ENCODE data around the gene KATNBL1. TPM values are rescaled to one million over a fixed set of nuclear protein-coding genes. Genes with fewer than 3 reads are reported as not detected.

The KATNBL1 gene
- total RNA-seq, 1 experiment from 2014 or later, result 46.8 TPM

- Histone ChIP-seq H2BK5ac (ENCODE audit: insufficient read length, low read length) (no peak overlapping the region), H3T11ph (ENCODE audit: low read length) (no peak overlapping the region), H4K5ac (ENCODE audit: insufficient read length, low read depth, low read length) (no peak overlapping the region)
These were observed 93.3 kb downstream of the KATNBL1 start for GRCh38 chr15:34116620-34117019.

More at GRCh38 chr15:34116620-34117019, 93.3 kb downstream of the KATNBL1 start:
- Histone ChIP-seq H2BK120ac (ENCODE audit: low read depth, low read length, poor library complexity, severe bottlenecking) (no peak overlapping the region), H3K18ac (ENCODE audit: insufficient read length, low read depth, low read length) (no peak overlapping the region), H3K27ac (ENCODE audit: insufficient read length, low read depth, low read length) (no peak overlapping the region), H4K8ac (replicated peaks; ENCODE audit: insufficient read length, low read depth, low read length) (no peak overlapping the region), H3K4me2 (ENCODE audit: insufficient read depth, insufficient read length, low read length) (no peak overlapping the region), H2BK20ac (ENCODE audit: low read depth, low read length, poor library complexity, severe bottlenecking) (no peak overlapping the region), H3K27me3 (ENCODE audit: insufficient read depth, low read length) (no peaks in the 10 kb centered on the region), H3K23ac (ENCODE audit: insufficient read length, low read depth, low read length) (no peak overlapping the region), H2BK12ac (ENCODE audit: insufficient read length, low read depth, low read length) (no peak overlapping the region), H2AK5ac (ENCODE audit: insufficient read length, low read length) (no peak overlapping the region), H4K91ac (ENCODE audit: insufficient read length, low read depth, low read length) (no peak overlapping the region), H3K4ac (ENCODE audit: low read depth, low read length) (no peak overlapping the region), H3K9ac (ENCODE audit: extremely low read depth, insufficient read length, low read length) (no peak overlapping the region), H3K9me3 (ENCODE audit: control insufficient read depth, low read depth, low read length) (no peaks in the 10 kb centered on the region), H2BK15ac (ENCODE audit: low read depth, low read length) (no peak overlapping the region), H3K56ac (ENCODE audit: insufficient read length, low read depth, low read length) (no peak overlapping the region), H3K4me1 (ENCODE audit: insufficient read depth, low read length) (no peaks in the 10 kb centered on the region), H2AFZ (ENCODE audit: low read length) (no peak overlapping the region), H4K20me1 (ENCODE audit: control insufficient read depth, insufficient read depth, insufficient read length) (no peaks in the 10 kb centered on the region), H3K14ac (ENCODE audit: insufficient read depth, low read length) (no peak overlapping the region), H3K79me2 (ENCODE audit: insufficient read depth, low read length) (no peaks in the 10 kb centered on the region), H3K79me1 (ENCODE audit: insufficient read depth, low read depth, low read length, poor library complexity, severe bottlenecking) (no peaks in the 10 kb centered on the region), H3K23me2 (ENCODE audit: insufficient read length, low read depth, low read length, poor library complexity, severe bottlenecking) (no peaks in the 10 kb centered on the region)
- DNase-seq, result no peak
- Mint-ChIP-seq H3K36me3 (ENCODE audit: insufficient read depth in 1 of 3, low read depth in 3 of 3) (no peaks in the 10 kb centered on the region), H3K27me3 (ENCODE audit: low read depth) (no peaks in the 10 kb centered on the region; the same call in none of the 2 replicates), H3K4me3 (no peak overlapping the region), H3K9me3 (no peaks in the 10 kb centered on the region), H3K27ac (no peak overlapping the region), H3K4me1 (peaks cover 0 to under 1% of the 10 kb centered on the region in 2 experiments; a peak in 1 of 4 replicates)
- no CpG with 5 or more reads among the region's 2 CpGs for WGBS (ENCODE audit: extremely low coverage, insufficient read length, low lambda C conversion rate)
- TF ChIP-seq CTCF (conservative IDR thresholded peaks at IDR 0.05), result no peak

All from H9 (cell line).